ENCODE results near the gene RFC2. TPM values are rescaled to one million over a fixed set of nuclear protein-coding genes. Genes with fewer than 3 reads are reported as not detected.
"Not testable (repeated sequence)": the region's sequence is repeated elsewhere in the genome, so short reads cannot be mapped to it uniquely, and the experiment has no call there.

Gene RFC2
- total RNA-seq, 1 donor from 2014 or later: 10.5 TPM

GRCh38 chr7:74284781-74285259, 30.6 kb upstream of the RFC2 start:
- no peak for ATAC-seq
- no peak for DNase-seq
- intact Hi-C loops (cut with micrococcal nuclease): no loop called here

- ATAC-seq: no peak
- intact Hi-C loops (cut with micrococcal nuclease): no loop called here
- peak; percentile 23 for DNase-seq
These were observed 29.8 kb upstream of the RFC2 start for GRCh38 chr7:74283858-74284447.

GRCh38 chr7:74282748-74283459, 28.7 kb upstream of the RFC2 start:
- peak; percentile 10 for DNase-seq
- intact Hi-C loops (cut with micrococcal nuclease): no loop called here
- no peak for ATAC-seq

GRCh38 chr7:74280985-74281384, 26.8 kb upstream of the RFC2 start:
- intact Hi-C loops (cut with micrococcal nuclease): no loop called here
- ATAC-seq: no peak
- DNase-seq: peak; percentile 13

GRCh38 chr7:74277636-74278035, 23.4 kb upstream of the RFC2 start:
- DNase-seq: no peak
- ATAC-seq: no peak
- intact Hi-C loops (cut with micrococcal nuclease): no loop called here

GRCh38 chr7:74275401-74275881, 21.2 kb upstream of the RFC2 start:
- ATAC-seq (no peak), DNase-seq (peak; percentile 39)
- intact Hi-C loops (cut with micrococcal nuclease): no loop called here

- intact Hi-C loops (cut with micrococcal nuclease): no loop called here
- ATAC-seq: peak; percentile 92
These were observed 18.3 kb upstream of the RFC2 start for GRCh38 chr7:74272305-74273038.

GRCh38 chr7:74271742-74272141, 17.5 kb upstream of the RFC2 start:
- no peak for ATAC-seq

More at GRCh38 chr7:74272305-74273038, 18.3 kb upstream of the RFC2 start:
- peak; percentile 80 for DNase-seq

GRCh38 chr7:74269757-74270277, 15.6 kb upstream of the RFC2 start:
- DNase-seq: peak; percentile 53
- intact Hi-C loops (cut with micrococcal nuclease): no loop called here
- peak; percentile 51 for ATAC-seq

More at GRCh38 chr7:74271742-74272141, 17.5 kb upstream of the RFC2 start:
- intact Hi-C loops (cut with micrococcal nuclease): no loop called here
- DNase-seq: no peak

GRCh38 chr7:74267756-74268565, 13.8 kb upstream of the RFC2 start:
- ATAC-seq: no peak
- no peak for DNase-seq

GRCh38 chr7:74266191-74266963, 12.2 kb upstream of the RFC2 start:
- DNase-seq: no peak
- intact Hi-C loops (cut with micrococcal nuclease): no loop called here
- ATAC-seq: no peak

More at GRCh38 chr7:74267756-74268565, 13.8 kb upstream of the RFC2 start:
- intact Hi-C loops (cut with micrococcal nuclease): no loop called here

GRCh38 chr7:74263399-74264120, 9.4 kb upstream of the RFC2 start:
- DNase-seq: no peak
- no peak for ATAC-seq
- intact Hi-C loops (cut with micrococcal nuclease): no loop called here

GRCh38 chr7:74262639-74263398, 8.6 kb upstream of the RFC2 start:
- DNase-seq: no peak
- ATAC-seq: no peak
- intact Hi-C loops (cut with micrococcal nuclease): no loop called here

- DNase-seq (no peak), ATAC-seq (no peak)
- intact Hi-C loops (cut with micrococcal nuclease): loop anchor here (5.0 kb wide), 1 partner anchor 139 kb away; no protein-coding TSS in a partner anchor
These were observed 4.4 kb upstream of the RFC2 start for GRCh38 chr7:74258639-74259038.

- intact Hi-C loops (cut with micrococcal nuclease): loop anchor here (5.0 kb wide), 1 partner anchor 141 kb away; no protein-coding TSS in a partner anchor
- ATAC-seq: no peak
- DNase-seq: no peak
These were observed 2.6 kb upstream of the RFC2 start for GRCh38 chr7:74256491-74257408.

- intact Hi-C loops (cut with micrococcal nuclease): loop anchor here (5.0 kb wide), 1 partner anchor 142 kb away; no protein-coding TSS in a partner anchor
These were observed 1.3 kb upstream of the RFC2 start for GRCh38 chr7:74255461-74255860.

More at GRCh38 chr7:74255461-74255860, 1.3 kb upstream of the RFC2 start:
- not testable (repeated sequence) for DNase-seq, ATAC-seq

Measured in left ventricle myocardium superior (tissue), 1 donor.